K562 (cell line): ENCODE data around the gene RGS9. TPM values are rescaled to one million over a fixed set of nuclear protein-coding genes. Genes with fewer than 3 reads are reported as not detected.

Experiments used
- ATF2 ChIP-seq: sonication (generic); formaldehyde crosslinking; IDR thresholded peaks from 2 replicates; pipeline ENCODE4 v1.8.1; 2022; ENCODE audit warnings: missing genetic modification reagents
- FOSL1 ChIP-seq: fragments of 200-800 bp; sonication (Bioruptor generic); conservative IDR thresholded peaks from 2 replicates; pipeline ENCODE4 v1.6.1; 2016; ENCODE audit warnings: missing genetic modification characterization, missing compliant biosample characterization
- GATAD2A ChIP-seq: fragments of 450-650 bp; IDR thresholded peaks from 2 replicates; pipeline ENCODE4 v1.6.1; 2017
- KDM4B ChIP-seq, 2 experiments: fragments of 450-650 bp in 1 of 2; sonication (generic) in 1 of 2; IDR thresholded peaks; 2 replicates each; pipeline ENCODE4 v1.6.1; 2016 to 2017; ENCODE audit warnings: borderline replicate concordance in 2 of 2, antibody characterized with exemption in 1 of 2, low read depth in 1 of 2, mild to moderate bottlenecking in 1 of 2
- MAZ ChIP-seq, 2 experiments: fragments of 450-650 bp in 1 of 2; sonication (generic) in 1 of 2; formaldehyde crosslinking; IDR thresholded peaks in 1 of 2; conservative IDR thresholded peaks in 1 of 2; 2 replicates each; pipeline versions ENCODE4 v1.4.0 to v1.5.0; 2020; ENCODE audit warnings: mild to moderate bottlenecking in 1 of 2, missing genetic modification reagents in 1 of 2
- NBN ChIP-seq: fragments of 450-650 bp; IDR thresholded peaks from 2 replicates; pipeline ENCODE4 v1.6.1; 2016; ENCODE audit warnings: low read depth, mild to moderate bottlenecking
- PATZ1 ChIP-seq: fragments of 250-450 bp; sonication (Bioruptor Pico); IDR thresholded peaks from 2 replicates; pipeline ENCODE4 v1.5.0; 2020; ENCODE audit warnings: mild to moderate bottlenecking, borderline replicate concordance
- POLR2A ChIP-seq: fragments of 450-650 bp; conservative IDR thresholded peaks from 2 replicates; pipeline ENCODE4 v1.6.1; 2016
- SLC30A9 ChIP-seq: fragments of 250-450 bp; sonication (Bioruptor Pico); IDR thresholded peaks from 2 replicates; pipeline ENCODE4 v1.8.0; 2022; ENCODE audit warnings: mild to moderate bottlenecking, moderate library complexity
- SMARCC2 ChIP-seq: fragments of 450-650 bp; IDR thresholded peaks from 2 replicates; pipeline ENCODE4 v1.6.1; 2017; ENCODE audit warnings: antibody characterized with exemption, moderate library complexity, mild to moderate bottlenecking, low read depth
- TEAD1 ChIP-seq, 2 experiments: fragments of 450-650 bp in 1 of 2; sonication (generic) in 1 of 2; formaldehyde crosslinking; IDR thresholded peaks; 2 replicates each; pipeline versions ENCODE4 v1.4.0 to v1.8.0; 2020 to 2022; ENCODE audit warnings: mild to moderate bottlenecking in 2 of 2, missing genetic modification reagents in 1 of 2
- WHSC1 ChIP-seq: IDR thresholded peaks from one replicate; pipeline ENCODE4 v1.6.1; 2012; ENCODE audit warnings: low read length, control low read depth, inconsistent platforms
- ZBTB49 ChIP-seq: sonication (generic); formaldehyde crosslinking; IDR thresholded peaks from 2 replicates; pipeline ENCODE4 v1.8.0; 2022; ENCODE audit warnings: missing genetic modification reagents, mild to moderate bottlenecking, borderline replicate concordance
- ZEB2 ChIP-seq: fragments of 450-650 bp; IDR thresholded peaks from 2 replicates; pipeline ENCODE4 v1.6.1; 2016
- ZNF146 ChIP-seq: IDR thresholded peaks from one replicate; pipeline ENCODE4 v1.6.1; 2018; ENCODE audit warnings: missing compliant biosample characterization; ENCODE audit not compliant: unreplicated experiment
- ZNF431 ChIP-seq: sonication (generic); formaldehyde crosslinking; IDR thresholded peaks from 2 replicates; pipeline ENCODE4 v1.8.0; 2022; ENCODE audit warnings: mild to moderate bottlenecking, missing genetic modification reagents
- ZNF551 ChIP-seq: fragments of 250-450 bp; sonication (Bioruptor Pico); IDR thresholded peaks from 2 replicates; pipeline ENCODE4 v1.5.0; 2021; ENCODE audit warnings: mild to moderate bottlenecking, moderate library complexity
- polyA plus RNA-seq, 8 experiments: library from polyadenylated mRNA; depleted of rRNA in 4 of 8; stranded (reverse) in 5 of 8; unstranded in 3 of 8; fragments of >200 nt; fragmentation: Nextera tagmentation in 2 of 8; fragmentation: Illumina TruSeq in 1 of 8; extraction: Ambion mirVana in 2 of 8; extraction: Trizol in 1 of 8; gene quantifications; 2 replicates each; pipeline versions ENCODE4 v1.2.1 to v1.2.3, GENCODE V29; 2011 to 2014; ENCODE audit warnings: inconsistent platforms in 1 of 8, missing spikeins in 1 of 8
- total RNA-seq, 7 experiments: library from RNA; depleted of rRNA in 6 of 7; stranded (reverse); fragments of >200 nt in 6 of 7; fragmentation: Illumina TruSeq in 2 of 7; extraction: Trizol in 2 of 7; gene quantifications; 2 replicates each; pipeline versions ENCODE4 v1.2.1 to v1.2.3, GENCODE V29; 2011 to 2021; ENCODE audit warnings: low replicate concordance in 1 of 7
- TF ChIP-seq, protein P1 (sequence below), 2 experiments: IDR thresholded peaks in 1 of 2; conservative IDR thresholded peaks in 1 of 2; 2 replicates each; pipeline ENCODE4 v1.6.1; 2016; ENCODE audit warnings: low read depth in 2 of 2, mild to moderate bottlenecking in 1 of 2, missing compliant biosample characterization in 1 of 2, missing genetic modification characterization in 1 of 2, moderate library complexity in 1 of 2

RGS9 gene
- total and polyA plus RNA-seq, 9 of the 15 experiments (the other 6 are each of a cell fraction or from before 2014, with no cell fraction given): 0.18 to 1.4 (median 0.55) TPM

DNA sequence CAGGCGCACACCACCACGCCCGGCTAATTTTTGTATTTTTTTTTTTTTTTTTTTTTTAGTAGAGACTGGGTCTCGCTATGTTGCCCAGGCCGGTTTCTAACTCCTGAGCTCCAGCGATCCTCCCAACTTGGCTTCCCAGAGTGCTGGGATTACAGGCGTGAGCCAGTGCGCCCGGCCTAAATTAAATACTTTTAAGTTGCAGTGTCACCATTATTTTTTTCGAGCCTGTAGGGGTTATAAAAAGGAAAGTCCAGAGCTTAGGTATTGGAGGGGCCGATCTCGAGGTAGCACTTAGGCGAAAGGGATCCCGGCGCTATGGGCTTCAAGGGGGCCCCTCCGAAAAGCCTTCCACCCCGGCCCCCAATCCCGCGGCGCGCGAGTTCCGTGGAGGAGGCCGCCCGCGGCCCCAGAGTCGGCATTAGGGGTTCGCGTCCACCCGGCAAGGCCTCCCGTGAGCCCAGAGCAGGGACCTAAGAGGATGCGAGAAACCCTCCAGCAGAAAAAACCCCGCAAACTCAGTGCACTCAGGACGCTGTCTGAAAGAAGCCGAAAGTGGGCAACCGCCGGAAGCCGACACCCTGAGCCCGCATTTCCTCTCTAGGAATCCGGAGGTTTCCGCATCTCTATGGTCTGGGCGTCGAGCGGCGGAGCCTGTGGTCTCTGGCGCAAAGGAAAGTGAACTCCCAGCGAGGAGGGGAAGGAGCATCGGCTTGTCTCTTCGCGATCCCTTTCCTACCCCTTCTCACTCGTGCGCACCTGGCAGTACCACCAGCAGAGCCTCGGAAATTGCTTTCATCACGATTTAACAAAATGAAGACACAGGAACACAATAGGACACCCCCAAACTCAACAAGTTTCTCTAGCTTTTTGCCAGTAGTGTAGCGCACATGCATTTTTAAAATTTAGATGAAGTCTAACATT, 14.1 kb upstream of the RGS9 start (continued):
- TF ChIP-seq, protein P1, sequence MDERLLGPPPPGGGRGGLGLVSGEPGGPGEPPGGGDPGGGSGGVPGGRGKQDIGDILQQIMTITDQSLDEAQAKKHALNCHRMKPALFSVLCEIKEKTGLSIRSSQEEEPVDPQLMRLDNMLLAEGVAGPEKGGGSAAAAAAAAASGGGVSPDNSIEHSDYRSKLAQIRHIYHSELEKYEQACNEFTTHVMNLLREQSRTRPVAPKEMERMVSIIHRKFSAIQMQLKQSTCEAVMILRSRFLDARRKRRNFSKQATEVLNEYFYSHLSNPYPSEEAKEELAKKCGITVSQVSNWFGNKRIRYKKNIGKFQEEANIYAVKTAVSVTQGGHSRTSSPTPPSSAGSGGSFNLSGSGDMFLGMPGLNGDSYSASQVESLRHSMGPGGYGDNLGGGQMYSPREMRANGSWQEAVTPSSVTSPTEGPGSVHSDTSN (CRISPR knock-in tag; IDR thresholded peaks at IDR 0.05; ENCODE audit: low read depth): no peak
- TF ChIP-seq, protein P1 (tag; conservative IDR thresholded peaks at IDR 0.05; ENCODE audit: low read depth): no peak
- TF ChIP-seq ZBTB49 (CRISPR knock-in tag) (no peak), ZNF431 (CRISPR knock-in tag) (0 out of 2 replicates have a peak, but pooled peaks have one; percentile 50), ATF2 (no peak), POLR2A (peak; percentile 87), ZNF146 (CRISPR knock-in tag) (no peak), WHSC1 (no peak), NBN (peak; percentile 53; the same call in 1 of the 2 replicates), SLC30A9 (CRISPR knock-in tag) (no peak), TEAD1 (CRISPR knock-in tag; IDR thresholded peaks at IDR 0.05) (peak in 1 of 2 experiments; percentile 91; a peak in 2 of 4 replicates), GATAD2A (no peak), KDM4B (IDR thresholded peaks at IDR 0.05; ENCODE audit: borderline replicate concordance in 2 of 2, low read depth in 1 of 2) (0 out of 4 replicates have a peak, but pooled peaks of 1 of the 2 experiments have one; percentile 48), SMARCC2 (no peak), MAZ (CRISPR knock-in tag; conservative IDR thresholded peaks at IDR 0.05 in 1 of 2, IDR thresholded peaks at IDR 0.05 in 1 of 2) (peak; percentile 29 to 54; a peak in 1 of 4 replicates), ZNF551 (CRISPR knock-in tag) (no peak), ZEB2 (peak; percentile 95), PATZ1 (CRISPR knock-in tag) (no peak), FOSL1 (peak; percentile 36; the same call in 1 of the 2 replicates)
- TF ChIP-seq, all 486 proteins: peak for 116
